ENCODE data around the gene MIA3.
"Not testable (repeated sequence)": the region's sequence is repeated elsewhere in the genome, so short reads cannot be mapped to it uniquely, and the experiment has no call there.

Gene MIA3

DNA sequence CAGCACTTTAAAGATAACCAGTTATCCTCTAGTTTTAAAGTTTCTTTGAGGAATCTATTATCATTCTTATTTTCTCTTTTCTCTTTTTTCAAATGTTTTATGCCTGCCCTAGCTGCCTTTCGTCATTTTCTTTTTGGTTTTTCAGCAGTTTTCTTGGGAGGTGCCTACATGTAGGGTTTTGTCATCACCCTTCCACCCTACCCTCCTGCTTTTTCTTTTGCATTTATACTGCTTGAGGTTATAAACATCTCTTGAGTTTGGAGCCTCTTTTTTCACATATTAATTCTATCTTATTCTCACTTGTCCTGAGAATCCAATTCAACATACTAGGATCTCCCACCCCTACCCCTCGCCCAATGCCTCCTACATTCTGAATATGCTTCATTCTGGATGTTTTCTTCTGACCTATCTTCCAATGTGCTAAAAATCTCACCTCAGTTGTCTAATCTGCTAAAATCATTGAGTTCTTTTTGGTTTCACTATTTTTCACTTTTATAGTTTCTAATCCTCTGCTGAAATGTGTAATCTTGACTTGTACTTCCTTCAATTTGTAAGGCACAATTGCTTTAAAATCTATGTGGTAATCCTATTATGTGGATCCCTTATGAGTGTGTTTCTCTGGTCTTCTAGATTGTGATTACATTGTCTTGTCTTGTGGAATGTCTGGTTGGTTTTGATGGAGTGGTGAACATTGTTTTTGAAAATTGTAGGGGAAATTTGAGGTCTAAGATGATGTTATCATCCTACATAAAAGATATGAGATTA is 38.7 kb downstream of the MIA3 start:
- intact Hi-C loops (cut with DNase I): no loop called here
- no peak for DNase-seq

DNA sequence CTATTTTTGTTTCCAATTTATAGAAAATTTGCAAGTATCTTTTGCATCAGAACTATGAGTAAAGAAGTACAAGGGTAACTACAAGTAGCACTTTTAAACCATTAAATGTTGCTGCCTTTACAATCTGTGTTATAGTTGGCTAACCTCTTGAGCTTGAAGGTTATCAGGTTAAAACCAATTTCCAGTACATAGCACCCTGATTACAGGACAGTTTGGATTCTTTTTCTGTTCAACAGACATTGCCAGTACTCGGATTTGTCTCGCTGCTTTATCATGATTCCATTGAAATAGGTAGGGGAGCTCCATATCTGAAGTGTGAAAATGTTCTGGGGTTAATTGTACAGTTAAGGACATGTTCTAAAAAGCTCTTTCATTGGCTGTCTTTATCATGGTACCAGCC is 40.0 kb downstream of the MIA3 start:
- intact Hi-C loops (cut with DNase I): no loop called here
- no peak for DNase-seq

DNA sequence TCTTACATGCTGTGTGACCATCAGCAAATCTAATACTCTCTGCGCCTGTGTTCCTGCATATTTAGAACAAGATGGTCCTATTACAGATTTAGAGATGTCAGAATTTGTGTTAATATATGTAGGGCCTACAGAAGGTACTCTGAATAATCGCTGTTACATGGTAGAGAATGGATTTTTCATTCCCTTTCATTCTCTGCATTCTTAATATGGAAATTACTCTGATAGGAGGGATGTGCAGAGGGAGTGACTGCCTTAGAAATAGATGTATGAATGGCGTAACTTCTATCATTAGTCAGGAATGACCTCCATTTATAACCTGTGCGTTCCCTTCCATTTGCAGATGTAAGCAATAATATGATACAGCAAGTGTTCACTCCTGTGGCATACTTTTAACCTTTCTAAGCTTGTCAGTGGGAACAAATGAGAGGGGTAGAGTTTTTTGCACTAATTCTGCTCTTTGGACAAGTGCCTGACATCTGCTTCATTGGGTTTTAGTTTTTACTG is 45.6 kb downstream of the MIA3 start:
- no peak for DNase-seq
- intact Hi-C loops (cut with DNase I): no loop called here

DNA sequence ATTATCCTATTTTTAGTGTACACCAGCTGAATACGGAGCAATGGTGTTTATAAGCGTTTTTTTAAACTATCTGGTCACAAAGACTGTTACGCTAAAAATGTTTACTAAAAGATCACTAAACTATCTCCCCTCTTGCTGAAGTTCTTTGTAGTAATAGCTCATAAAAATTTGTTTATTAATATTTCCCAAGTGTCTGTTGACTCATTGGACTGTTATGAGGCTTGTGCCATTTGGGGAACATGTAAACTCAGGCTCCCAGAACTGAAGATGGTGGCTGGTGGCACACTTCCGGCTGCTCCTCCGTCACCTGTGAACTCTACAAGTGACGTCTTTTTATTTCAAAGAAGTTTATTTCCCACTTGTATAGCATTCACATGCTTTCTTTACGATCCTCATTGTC is 48.1 kb downstream of the MIA3 start:
- intact Hi-C loops (cut with DNase I): no loop called here
- DNase-seq: no peak

DNA sequence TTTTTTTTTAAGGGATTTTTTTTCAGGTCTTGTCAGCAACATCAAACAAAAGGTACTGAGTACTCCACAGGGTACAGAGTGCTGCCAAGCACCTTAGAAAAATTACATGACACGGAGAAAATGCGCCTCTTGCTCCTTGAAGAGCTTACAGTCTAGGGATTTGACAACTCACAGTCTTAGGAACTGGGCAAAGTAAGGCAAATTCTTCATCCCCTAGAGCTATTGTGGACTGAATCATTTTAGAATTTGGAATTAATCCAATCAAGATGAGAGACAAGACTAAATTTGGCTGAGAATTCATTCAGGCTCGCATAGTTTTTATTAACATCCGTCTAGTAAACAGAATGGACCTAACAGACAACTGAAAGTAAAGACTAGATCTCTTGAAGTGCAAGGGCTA is 50.3 kb downstream of the MIA3 start:
- DNase-seq; intact Hi-C loops (cut with DNase I): not testable (repeated sequence)

DNA sequence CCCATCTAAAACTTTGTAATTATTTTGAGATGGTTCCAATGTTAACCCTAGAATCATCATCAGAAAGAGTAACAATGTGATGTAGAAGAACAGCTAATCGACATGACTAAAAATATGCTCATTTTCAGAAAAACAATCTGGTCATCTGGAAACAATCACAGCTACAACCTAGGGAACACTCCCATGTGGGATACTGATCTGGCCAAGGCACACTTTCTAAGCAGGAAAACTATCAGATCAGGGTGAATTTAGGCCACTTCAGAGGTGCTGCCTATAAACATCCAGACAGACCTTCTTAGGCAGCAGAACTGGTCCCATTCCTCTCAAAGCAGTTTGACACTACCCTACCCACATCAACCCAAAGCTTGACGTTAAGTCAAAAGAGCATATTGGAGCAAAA is 51.2 kb downstream of the MIA3 start:
- intact Hi-C loops (cut with DNase I): not testable (repeated sequence)

DNA sequence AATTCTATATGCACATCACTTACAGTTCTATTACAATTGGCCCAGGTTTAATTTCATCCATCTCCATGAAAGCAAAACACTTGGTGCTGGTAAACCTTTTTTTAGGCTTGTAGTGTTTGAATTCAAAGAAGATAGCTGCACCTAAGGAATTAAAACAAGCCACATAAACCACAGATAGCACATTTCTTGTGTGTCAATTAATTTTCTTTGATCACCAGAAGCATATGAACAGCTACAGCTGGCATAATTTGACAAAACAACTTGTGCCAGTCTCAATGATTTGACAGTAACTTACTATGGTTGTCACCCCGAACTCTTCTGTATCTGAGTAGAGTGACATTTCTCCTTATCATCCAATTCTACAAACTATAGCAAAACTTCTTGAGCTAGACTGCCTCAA is 52.2 kb downstream of the MIA3 start:
- intact Hi-C loops (cut with DNase I): no loop called here
- no peak for DNase-seq

More for the DNA sequence above, 51.2 kb downstream of the MIA3 start:
- not testable (repeated sequence) for DNase-seq

DNA sequence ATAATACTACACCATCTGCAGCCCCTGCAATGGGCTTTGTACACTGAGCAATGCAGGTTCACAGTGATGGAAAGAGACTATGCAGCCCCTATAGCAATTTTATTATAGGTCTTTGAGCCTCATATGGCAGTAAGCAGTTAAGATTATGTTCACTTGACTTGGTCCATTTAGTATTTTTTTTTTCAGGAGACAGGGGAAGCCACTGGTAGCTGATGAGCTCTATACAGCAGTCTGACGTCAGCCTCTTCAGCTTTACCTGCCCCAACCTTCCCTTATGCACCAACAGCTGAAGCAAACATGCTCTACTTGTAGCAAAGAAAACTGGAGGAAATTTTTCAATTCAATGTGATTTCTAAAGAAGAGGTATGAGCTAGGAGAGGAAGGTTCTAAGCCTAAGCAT is 62.2 kb downstream of the MIA3 start:
- intact Hi-C loops (cut with DNase I): no loop called here
- no peak for DNase-seq

DNA sequence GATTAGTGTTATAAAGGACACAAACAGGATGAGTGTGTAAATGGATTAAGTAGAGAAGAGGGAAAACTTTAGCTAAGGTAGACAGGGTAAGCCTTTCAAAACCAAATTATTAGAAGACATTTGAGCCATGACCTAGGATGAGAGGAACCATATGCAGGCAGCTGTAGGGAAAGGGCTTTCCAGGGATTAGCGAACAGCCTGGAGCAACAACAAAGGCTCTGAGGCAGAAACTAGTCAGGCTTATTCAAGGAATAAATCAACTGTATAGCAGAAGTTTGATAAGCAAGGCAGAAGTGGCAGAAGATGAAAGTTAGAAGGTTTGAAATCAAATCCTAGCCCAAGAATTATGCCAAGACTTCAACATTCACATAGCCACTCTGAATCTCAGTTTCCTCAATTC is 73.1 kb downstream of the MIA3 start:
- intact Hi-C loops (cut with DNase I): no loop called here
- no peak for DNase-seq

DNA sequence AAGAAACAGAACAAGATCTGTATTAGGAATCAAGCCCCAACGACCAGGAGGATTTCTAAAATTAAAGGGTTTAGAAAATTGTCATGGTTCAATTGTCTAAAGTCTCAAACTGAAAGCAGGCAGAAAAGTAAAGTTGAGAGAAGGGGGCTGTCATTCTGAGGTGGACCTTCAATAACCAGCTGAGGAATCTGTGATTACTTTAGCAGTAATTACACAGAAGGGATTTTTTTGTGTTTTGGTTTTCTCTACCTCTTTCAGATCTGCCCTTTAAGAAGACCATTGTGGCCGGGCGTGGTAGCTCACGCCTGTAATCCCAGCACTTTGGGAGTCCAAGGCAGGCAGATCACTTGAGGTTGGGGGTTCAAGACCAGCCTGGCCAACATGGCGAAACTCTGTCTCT is 77.0 kb downstream of the MIA3 start:
- DNase-seq: no peak
- intact Hi-C loops (cut with DNase I): no loop called here

DNA sequence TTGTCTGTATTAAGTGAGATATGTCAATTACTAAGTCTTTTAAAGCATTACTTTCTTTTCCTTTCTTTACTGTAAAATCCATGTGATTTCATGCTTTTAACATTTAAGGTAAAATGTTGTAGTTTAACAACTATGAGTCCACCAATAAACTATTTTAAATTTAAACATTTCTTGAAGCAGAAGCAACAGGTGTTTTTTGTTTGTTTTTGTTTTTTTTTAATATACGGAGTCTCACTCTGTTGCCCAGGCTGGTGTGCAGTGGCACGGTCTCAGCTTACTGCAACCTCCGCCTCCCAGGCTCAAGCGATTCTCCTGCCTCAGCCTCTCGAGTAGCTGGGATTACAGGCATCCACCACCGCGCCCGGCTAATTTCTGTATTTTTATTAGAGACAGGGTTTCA is 78.8 kb downstream of the MIA3 start:
- no peak for DNase-seq
- intact Hi-C loops (cut with DNase I): no loop called here

DNA sequence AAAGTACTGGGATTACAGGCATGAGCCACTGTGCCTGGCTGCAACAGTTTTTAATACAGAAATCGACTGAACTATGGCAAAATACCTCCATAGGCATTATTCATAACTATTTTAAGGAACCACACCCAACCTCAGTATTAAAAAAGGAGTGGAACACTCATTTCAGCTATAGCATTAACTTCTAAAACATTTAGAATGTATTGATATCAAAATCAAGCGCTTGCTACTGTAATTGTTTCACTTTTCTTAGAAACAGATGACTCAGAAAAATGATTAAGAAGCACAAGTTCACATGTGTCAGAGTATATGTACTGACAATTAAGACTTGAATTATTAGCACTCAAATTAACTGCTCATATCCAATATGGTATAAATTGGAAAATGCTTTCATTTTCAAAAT is 79.3 kb downstream of the MIA3 start:
- intact Hi-C loops (cut with DNase I): no loop called here
- DNase-seq: no peak

DNA sequence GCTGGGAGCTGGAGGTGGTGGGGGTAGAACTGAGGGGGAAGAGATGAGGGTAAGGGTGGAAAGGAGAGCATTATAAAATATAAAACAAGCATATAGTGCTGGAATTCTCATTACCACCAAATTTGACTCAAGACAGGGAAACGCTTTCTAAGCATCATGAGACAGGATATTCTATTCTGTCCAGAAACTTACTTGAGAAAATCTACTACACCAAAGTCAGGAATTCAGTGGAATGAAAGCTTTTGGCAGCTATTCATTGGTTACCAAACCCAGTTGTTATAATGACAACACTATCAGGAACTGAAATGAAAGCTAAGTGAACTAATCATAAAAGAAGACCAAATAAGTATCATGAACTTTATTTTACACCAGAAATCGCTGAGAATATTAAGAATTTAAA is 79.9 kb downstream of the MIA3 start:
- intact Hi-C loops (cut with DNase I): no loop called here
- DNase-seq: no peak

DNA sequence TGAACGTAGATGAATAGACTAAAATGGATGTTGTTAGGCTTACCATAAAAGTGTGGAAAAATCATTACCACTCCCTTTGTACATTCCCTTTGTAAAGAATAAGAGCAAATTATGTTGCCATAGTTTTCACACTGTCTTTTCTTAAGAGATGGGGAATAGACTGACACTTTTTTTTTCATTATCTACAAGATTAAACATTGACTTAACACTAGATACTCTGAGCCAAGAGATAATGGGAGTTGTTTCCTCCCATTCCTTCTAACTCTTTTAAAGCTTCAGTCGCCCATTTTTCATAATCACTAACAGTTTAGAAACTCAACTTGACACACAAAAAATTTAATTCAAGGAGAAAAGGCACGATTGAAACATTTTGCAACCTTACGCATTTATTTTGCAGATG is 84.3 kb downstream of the MIA3 start:
- intact Hi-C loops (cut with DNase I): no loop called here

DNA sequence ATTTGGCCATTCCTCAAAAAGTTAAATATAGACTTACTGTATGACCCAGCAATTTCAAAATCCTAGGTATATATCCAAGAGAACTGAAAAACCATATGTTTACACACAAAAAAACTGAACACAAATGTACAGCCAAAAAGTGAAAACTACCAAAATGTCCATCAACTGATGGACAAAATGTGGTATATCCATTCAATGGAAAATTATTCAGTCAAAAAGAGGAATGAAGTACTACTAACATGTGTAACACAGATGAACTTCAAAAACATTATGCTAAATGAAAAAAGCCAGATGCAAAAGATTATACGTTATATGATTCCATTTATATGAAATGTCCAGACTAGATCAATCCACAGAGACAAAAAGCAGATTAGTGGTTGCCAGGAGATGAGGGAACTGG is 86.4 kb downstream of the MIA3 start:
- no peak for DNase-seq
- intact Hi-C loops (cut with DNase I): no loop called here

More for the DNA sequence above, 84.3 kb downstream of the MIA3 start:
- DNase-seq: no peak

DNA sequence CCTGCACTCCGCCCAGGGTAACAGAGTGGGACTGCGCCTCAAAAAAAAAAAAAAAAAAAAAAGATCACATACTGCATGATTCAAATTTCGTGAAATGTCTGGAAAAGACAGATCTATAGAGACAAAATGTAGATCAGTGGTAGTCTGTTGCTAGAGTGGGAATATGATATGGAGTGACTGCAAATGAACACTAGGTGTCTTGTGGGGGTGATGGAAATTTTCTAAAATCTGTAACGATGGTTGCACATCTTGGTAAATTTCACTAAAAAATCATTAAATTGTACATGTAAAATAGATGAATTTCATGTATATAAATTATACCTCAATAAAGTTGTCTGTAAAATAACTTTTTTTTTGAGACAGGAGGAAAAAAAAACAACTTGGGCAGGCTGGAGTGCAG is 88.9 kb downstream of the MIA3 start:
- DNase-seq: no peak
- intact Hi-C loops (cut with DNase I): no loop called here

DNA sequence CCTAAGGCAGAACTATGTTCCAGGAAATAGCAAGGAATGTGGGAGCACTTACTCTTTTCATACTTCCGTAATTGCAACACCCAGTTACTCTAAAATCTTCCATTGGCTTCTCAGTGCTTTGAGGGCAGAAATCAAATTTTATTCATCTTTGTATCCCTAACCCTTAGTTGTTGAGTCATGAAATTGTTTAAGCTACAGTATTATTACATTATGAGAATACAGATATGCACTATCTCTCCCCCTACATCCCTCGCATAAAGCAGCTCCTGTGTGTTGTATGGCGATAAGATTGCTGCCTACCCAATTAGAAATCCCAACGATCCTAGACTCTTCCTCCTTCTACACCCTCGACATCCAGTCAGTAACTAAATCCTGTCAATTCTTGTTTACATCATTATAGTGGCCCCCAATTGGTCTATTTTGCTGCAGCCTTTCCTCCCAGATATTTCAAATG is 91.8 kb downstream of the MIA3 start:
- intact Hi-C loops (cut with DNase I): loop anchor here (10.0 kb wide), 2 partner anchors 65 to 245 kb away; no protein-coding TSS in a partner anchor
- no peak for DNase-seq

DNA sequence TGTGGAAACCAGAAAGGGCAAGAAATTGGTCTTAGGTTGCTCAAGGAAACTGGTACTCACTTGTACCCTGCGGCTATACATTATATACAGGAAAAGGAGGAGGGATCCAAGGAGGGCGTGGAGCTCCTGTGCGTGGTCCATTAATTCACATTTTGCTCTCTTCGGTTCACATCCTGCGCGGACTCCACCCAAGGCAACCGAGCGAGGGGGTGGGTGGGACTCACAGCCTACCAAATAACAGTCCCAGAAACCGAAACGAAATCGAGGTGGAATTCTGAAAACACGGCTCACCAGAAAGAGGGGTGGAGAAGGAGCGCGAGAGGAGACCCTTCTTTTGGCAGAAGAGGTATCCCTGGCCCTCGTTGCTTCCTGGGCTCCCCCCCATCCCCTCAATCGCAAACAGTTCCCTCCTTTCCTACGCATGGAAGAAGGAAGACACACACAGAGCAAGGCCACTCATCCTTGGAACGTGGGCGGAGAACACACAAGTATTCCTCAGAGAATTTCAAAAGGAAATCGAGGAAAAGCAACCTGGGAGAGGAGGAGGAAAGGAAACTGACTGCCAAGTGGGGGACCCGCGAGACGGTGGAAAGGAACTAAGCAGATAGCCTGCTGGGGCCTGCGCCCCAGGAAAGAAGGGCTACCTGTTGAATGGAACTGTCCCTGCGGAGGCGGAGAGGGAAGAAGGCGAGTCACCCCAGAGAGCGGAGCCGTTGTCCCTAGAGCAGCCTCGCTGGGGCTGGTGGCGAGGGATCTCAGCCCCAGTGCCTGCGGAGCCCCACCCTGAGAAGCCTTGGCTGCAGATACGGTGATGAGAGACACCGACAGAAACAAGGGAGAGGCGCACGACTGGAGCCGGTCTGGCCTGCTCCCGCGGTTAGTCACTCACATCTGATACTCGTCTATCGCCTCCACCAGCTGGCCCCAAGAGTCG is 93.7 kb downstream of the MIA3 start:
- intact Hi-C loops (cut with DNase I): loop anchor here (10.0 kb wide), 2 partner anchors 67 to 247 kb away; no protein-coding TSS in a partner anchor
- peak; percentile 30 to 83 (median 60) for DNase-seq

DNA sequence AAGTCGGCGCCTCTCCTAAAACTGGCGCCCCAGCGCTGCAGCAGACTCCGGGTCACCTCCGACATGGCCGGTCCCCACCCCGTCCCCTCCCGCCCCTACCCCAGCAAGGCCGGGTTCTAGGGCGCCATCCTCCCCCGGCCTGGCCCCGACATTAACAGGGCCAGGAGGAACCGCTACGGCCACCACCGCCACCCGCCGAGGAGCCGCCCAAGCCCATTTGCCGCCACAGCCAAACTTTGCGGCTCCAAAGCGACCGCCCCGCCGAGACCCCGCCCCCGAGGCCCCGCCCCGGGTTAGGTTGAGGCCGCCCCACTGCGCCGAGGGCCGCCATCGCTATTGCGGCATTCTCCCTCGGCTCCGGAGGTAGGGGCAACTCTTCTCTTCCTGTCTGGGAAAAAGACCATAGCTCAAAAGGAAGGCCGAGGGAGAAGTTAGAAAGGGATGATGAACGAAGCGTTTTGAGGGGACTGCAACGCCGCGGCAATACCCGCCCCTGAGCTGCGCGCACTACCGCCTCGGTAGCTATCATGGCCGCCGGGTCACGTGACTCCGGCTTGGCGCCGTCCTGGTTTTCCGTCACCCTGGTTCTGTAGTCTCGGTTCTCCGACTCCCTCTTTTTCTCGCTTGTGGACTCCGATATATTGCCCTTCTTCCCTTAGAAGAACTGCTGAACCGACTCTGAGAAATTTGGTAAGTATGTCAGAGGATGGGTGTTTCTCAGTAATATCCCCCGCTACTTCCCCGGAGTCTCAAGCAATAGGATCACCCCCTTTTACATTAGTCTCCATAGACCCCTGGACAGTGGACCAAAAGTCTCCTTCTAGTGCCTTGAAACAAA is 94.6 kb downstream of the MIA3 start, which contains the start of the genes AIDA and BROX:
Gene AIDA (minus strand): TSS at position 239 of the 838 bp plus-strand sequence. CDS start 174 bp downstream, at position 65.
Gene BROX (plus strand): TSS at position 312 of the 838 bp plus-strand sequence. CDS start 3,136 bp downstream, outside the sequence.
- intact Hi-C loops (cut with DNase I): loop anchor here (10.0 kb wide), 2 partner anchors 68 to 248 kb away; no protein-coding TSS in a partner anchor
- DNase-seq: peak; percentile 84 to 98 (median 96)

Measured in head of caudate nucleus (tissue), 42 donors.